ENCODE results near the gene ATP5F1A.

- no peak for TF ChIP-seq CTCF (IDR thresholded peaks at IDR 0.05)
- TF ChIP-seq POLR2A (IDR thresholded peaks at IDR 0.05): no peak
- TF ChIP-seq POLR2AphosphoS5 (IDR thresholded peaks at IDR 0.05): peak; percentile 24
These were observed 30.6 kb downstream of the ATP5F1A start for GRCh38 chr18:46067438-46068007.

All from prostate gland (tissue), 2 donors.